GM12872 (cell line): ENCODE data around the gene PROX1.

ENCODE experiments used
- CTCF ChIP-seq: IDR thresholded peaks from 3 replicates; pipeline ENCODE4 v1.5.1; 2011; ENCODE audit warnings: low read depth, mild to moderate bottlenecking, low read length, moderate library complexity; ENCODE audit not compliant: insufficient read depth

Gene PROX1

GRCh38 chr1:213969958-213970555, 17.7 kb upstream of the PROX1 start:
- no peak for TF ChIP-seq CTCF

DNA sequence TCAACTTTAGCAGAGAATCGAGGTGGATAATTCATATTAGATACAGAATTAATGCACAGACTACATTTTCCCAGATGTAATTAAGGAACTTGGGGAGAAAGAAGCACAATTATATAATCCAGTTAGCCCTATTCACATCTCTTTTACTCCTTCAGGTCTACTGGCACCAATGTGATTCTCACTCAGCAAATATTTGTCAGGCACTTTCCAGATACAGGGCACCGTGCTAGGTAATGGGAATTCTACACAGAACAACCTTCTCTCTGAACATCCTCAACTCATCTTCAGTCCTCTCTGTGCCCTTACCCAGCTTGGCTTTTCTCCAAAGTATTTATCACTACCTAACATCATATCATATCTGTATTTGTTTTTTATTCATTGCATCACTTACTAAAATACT, 15.6 kb upstream of the PROX1 start:
- TF ChIP-seq CTCF, result no peak

GRCh38 chr1:213973129-213973528, 14.6 kb upstream of the PROX1 start:
- TF ChIP-seq CTCF, result no peak

DNA sequence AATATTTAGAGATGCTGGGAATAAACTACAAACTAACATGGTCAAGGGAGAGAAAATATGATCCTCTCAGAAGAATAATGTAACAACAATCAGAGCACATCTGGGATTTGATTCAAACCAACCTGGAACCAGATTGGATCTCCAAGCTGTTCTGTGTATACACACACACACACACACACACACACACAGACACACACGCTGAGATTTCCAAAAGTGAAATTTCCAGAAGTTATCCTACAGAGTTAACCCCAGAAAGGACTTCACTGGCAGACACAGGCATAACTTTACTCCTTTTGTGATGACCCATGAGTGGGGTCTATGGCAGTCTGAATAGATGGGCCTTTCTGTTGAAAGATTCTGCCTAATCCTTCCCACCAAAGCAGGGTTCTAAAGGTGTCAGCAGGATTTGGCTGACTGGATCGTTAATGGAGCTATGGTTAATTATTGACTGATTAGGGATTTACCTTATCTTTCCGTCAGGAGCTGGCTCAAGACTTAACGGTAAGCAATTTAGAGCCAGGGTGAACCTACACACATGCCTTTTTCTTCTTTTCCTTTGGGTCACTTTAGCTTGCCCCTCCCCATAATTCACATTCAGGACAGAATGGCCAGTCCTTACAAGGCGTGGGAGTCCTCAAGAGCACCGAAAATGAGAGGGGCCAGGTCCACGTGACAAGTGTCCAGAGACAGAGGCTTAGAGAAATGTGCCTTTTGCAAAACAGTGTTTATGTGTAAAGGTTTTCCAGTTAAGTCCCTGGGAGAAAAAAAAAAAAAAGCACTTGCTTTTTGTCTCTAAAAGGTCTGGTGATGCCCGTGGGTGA, 10.9 kb upstream of the PROX1 start:
- TF ChIP-seq CTCF, result no peak

DNA sequence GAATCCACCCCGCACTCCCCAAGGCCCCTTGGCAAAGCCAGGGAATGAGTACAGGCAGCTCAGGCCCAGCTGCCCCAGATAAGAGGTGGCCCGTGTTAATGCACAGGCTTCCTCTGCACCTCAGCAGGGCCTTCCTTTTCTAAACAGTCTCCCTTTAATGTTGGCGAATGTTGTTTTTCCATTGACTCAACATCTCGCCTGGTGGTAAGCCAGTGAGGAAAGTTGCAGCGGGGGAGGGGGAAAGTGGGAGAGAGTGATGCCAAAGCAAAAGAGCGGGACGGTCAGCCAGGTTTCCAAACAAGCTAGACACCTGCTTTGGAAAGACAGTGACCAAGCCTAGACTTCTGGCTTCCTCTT, 10.3 kb upstream of the PROX1 start:
- no peak for TF ChIP-seq CTCF

- TF ChIP-seq CTCF, result no peak
Observed at GRCh38 chr1:213977909-213978308, 9.9 kb upstream of the PROX1 start.

DNA sequence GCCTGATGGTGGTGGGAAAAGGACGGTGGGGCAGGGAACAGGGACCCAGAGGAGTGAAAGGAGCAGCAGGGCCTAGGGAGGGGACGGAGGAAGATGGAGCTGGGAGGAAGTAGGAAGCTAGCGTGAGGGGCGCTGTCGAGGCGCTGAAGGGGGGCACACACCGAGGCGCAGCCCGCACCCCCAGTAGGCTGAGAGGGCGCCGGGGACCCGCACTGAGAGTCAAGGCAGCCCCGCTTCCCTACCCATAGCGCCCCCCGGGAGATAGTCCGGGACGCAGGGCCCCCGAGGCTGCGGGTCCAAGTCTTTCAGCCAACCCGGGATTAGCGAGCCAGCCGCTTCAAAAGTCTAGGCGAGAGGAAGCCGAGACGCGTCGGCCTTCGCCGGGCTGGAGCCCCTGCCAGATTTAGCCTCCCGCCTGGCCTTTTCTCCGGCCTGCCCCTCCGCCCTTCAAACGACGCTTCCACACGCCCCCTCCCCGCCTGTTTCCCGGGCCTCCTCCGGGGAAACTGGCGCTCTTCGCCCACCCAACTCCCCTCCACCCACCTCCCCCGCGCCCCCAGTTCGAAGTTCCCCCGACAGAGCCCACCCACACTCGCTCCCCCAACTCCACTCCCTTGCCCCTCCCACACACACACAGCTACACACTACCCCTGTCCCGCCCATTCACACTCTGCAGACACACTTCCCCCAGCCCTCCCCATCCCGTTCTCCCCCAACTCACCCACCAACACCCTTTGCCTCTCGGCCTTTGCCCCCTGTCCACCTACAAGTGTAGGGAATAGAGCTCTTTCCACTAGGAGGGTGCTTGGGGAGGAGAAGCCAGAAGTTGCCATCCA, 7.8 kb upstream of the PROX1 start:
- TF ChIP-seq CTCF, result no peak
